Measurements from ENCODE around the gene MAPKAP1. TPM values are rescaled to one million over a fixed set of nuclear protein-coding genes. Genes with fewer than 3 reads are reported as not detected.

The MAPKAP1 gene
- polyA plus RNA-seq (2013), result 64.3 and 64.4 TPM in 2 replicates

DNA sequence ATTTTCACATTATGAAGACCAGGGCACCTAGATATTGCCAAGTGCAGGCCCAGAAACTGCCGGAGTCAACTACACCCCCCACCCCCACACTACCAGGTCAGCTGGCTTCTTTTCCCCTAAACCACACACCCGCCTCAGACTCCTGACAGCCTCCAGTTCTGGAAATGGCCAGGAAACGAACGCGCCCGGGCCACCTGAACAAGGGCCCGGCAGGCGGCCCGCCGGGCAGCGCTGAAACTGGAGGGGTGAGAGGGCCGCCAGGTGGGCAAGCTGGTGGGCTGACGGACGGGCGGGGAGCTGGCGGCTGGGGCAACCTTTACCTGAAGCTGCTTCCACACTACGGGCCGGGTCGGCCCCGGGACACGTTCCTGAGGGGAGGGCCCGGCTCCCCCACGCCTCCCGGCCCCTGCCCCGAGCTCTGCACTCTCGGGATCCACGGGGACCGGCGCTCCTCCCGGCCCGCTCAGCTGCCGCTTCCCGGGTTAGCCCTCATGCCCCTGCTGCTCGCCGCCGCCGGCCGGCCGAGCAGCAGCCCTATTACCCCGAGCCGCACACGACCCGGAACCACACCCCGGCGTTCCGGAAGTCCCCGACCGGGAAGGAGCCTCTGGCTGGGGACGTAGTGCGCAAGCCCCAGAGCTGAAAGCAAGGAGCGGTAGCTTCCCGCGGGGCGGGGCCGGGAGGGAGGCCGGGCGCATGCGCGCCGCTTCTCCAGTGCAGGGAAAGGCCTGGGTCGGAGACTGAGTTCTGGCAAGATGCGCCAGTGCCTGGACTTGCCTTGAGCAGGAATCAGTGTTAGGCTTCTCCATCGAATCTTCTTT, at the start of gene MAPKAP1:
TSS of gene MAPKAP1 (minus strand) at position 558 of the 821 bp plus-strand sequence. CDS start 34,634 bp downstream, outside the sequence.
- Histone ChIP-seq H3K9me3 (ENCODE audit: insufficient read depth, low read depth, low read length) (no peaks in the 10 kb centered on the region), H2AFZ (ENCODE audit: insufficient read depth, low read length, poor library complexity) (peak within 1 kb of the TSS; percentile 66), H2BK5ac (ENCODE audit: low read depth, low read length, poor library complexity) (peak within 1 kb of the TSS; percentile 39), H3K4me3 (ENCODE audit: low read depth, low read length) (peak within 1 kb of the TSS; percentile 95), H3K27me3 (ENCODE audit: insufficient read depth, low read length) (no peaks in the 10 kb centered on the region), H2AK5ac (ENCODE audit: low read length) (peak within 1 kb of the TSS; percentile 92), H3K79me1 (ENCODE audit: low read length) (peaks cover 9% of the 10 kb centered on the region), H4K12ac (ENCODE audit: low read depth, low read length) (peak within 1 kb of the TSS; percentile 98), H3K27ac (ENCODE audit: low read depth, low read length) (peak within 1 kb of the TSS; percentile 75), H3K9ac (ENCODE audit: low read length) (peak within 1 kb of the TSS; percentile 98), H2BK12ac (ENCODE audit: low read length) (no peak within 1 kb of the TSS), H3K18ac (ENCODE audit: low read length) (peak within 1 kb of the TSS; percentile 99), H4K91ac (ENCODE audit: low read depth, low read length) (peak within 1 kb of the TSS; percentile 93), H3K14ac (ENCODE audit: low read length) (peak within 1 kb of the TSS; percentile 99), H2BK120ac (ENCODE audit: insufficient read depth, low read length, poor library complexity) (peak within 1 kb of the TSS; percentile 90), H3K4ac (ENCODE audit: low read depth, low read length) (peak within 1 kb of the TSS; percentile 97), H3K79me2 (ENCODE audit: control insufficient read depth, insufficient read depth, low read length, poor library complexity) (peaks cover 6% of the 10 kb centered on the region), H4K8ac (ENCODE audit: low read depth, low read length) (peak within 1 kb of the TSS; percentile 99), H3K23ac (ENCODE audit: low read length) (no peak within 1 kb of the TSS), H3K4me2 (ENCODE audit: low read length) (peak within 1 kb of the TSS; percentile 94), H3K4me1 (ENCODE audit: control insufficient read depth in 1 of 2, insufficient read depth in 2 of 2, low read length in 2 of 2) (peaks cover 0 to 5% of the 10 kb centered on the region in 2 experiments), H3K36me3 (ENCODE audit: control insufficient read depth in 1 of 2, insufficient read depth in 2 of 2, low read length in 2 of 2) (no peaks in the 10 kb centered on the region)
- no CpG with 5 or more reads among the region's 63 CpGs for WGBS (ENCODE audit: extremely low coverage, insufficient coverage, insufficient read length)
- peak; percentile 98 to 99 for DNase-seq

DNA sequence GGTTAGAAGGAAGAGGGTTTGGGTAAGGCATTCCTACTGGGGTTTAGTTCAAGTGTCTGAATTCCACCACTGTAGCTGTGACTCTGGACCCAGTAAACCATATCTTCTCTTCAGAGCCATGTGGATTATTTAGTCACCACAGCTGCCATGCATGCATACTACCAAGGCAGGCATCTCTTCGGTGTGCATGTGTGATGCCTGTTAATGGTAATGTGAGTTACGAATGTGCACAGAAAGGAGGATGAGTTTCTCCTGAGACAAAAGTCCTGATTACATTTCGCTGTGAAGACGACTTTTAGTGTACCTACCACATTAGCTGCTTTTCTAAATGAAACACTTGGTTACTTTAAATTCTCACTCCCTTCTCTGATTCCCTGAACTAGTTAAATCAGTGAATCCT, 49.5 kb upstream of the MAPKAP1 start:
- Histone ChIP-seq H2BK12ac (ENCODE audit: low read length) (no peak overlapping the region), H3K14ac (ENCODE audit: low read length) (no peak overlapping the region), H3K4me2 (ENCODE audit: low read length) (no peak overlapping the region), H4K12ac (ENCODE audit: low read depth, low read length) (no peak overlapping the region), H4K8ac (ENCODE audit: low read depth, low read length) (no peak overlapping the region), H3K36me3 (ENCODE audit: control insufficient read depth in 1 of 2, insufficient read depth in 2 of 2, low read length in 2 of 2) (peaks cover 0 to 2% of the 10 kb centered on the region in 2 experiments), H2BK120ac (ENCODE audit: insufficient read depth, low read length, poor library complexity) (no peak overlapping the region), H3K27me3 (ENCODE audit: insufficient read depth, low read length) (no peaks in the 10 kb centered on the region), H2AFZ (ENCODE audit: insufficient read depth, low read length, poor library complexity) (no peak overlapping the region), H3K79me2 (ENCODE audit: control insufficient read depth, insufficient read depth, low read length, poor library complexity) (no peaks in the 10 kb centered on the region), H3K9me3 (ENCODE audit: insufficient read depth, low read depth, low read length) (no peaks in the 10 kb centered on the region), H3K4ac (ENCODE audit: low read depth, low read length) (no peak overlapping the region), H3K79me1 (ENCODE audit: low read length) (no peaks in the 10 kb centered on the region), H3K23ac (ENCODE audit: low read length) (no peak overlapping the region), H2AK5ac (ENCODE audit: low read length) (no peak overlapping the region), H4K91ac (ENCODE audit: low read depth, low read length) (no peak overlapping the region), H3K18ac (ENCODE audit: low read length) (no peak overlapping the region), H3K27ac (ENCODE audit: low read depth, low read length) (no peak overlapping the region), H3K4me3 (ENCODE audit: low read depth, low read length) (no peak overlapping the region), H2BK5ac (ENCODE audit: low read depth, low read length, poor library complexity) (no peak overlapping the region), H3K9ac (ENCODE audit: low read length) (no peak overlapping the region), H3K4me1 (ENCODE audit: control insufficient read depth in 1 of 2, insufficient read depth in 2 of 2, low read length in 2 of 2) (no peaks in the 10 kb centered on the region)
- no peak for DNase-seq
- WGBS (ENCODE audit: extremely low coverage, insufficient coverage, insufficient read length), result no CpG with 5 or more reads among the region's 4 CpGs

- no peak overlapping the region for H4K12ac ChIP-seq (ENCODE audit: low read depth, low read length)
- H3K14ac ChIP-seq (ENCODE audit: low read length), result no peak overlapping the region
- H3K27ac ChIP-seq (ENCODE audit: low read depth, low read length), result no peak overlapping the region
- no peaks in the 10 kb centered on the region for H3K79me1 ChIP-seq (ENCODE audit: low read length)
- peaks cover 0 to 2% of the 10 kb centered on the region in 2 experiments for H3K36me3 ChIP-seq (ENCODE audit: control insufficient read depth in 1 of 2, insufficient read depth in 2 of 2, low read length in 2 of 2)
- H2AFZ ChIP-seq (ENCODE audit: insufficient read depth, low read length, poor library complexity), result no peak overlapping the region
- no peak overlapping the region for H2BK120ac ChIP-seq (ENCODE audit: insufficient read depth, low read length, poor library complexity)
- H2AK5ac ChIP-seq (ENCODE audit: low read length), result no peak overlapping the region
- H3K18ac ChIP-seq (ENCODE audit: low read length), result no peak overlapping the region
- DNase-seq, result no peak
- no peaks in the 10 kb centered on the region for H3K79me2 ChIP-seq (ENCODE audit: control insufficient read depth, insufficient read depth, low read length, poor library complexity)
- H3K23ac ChIP-seq (ENCODE audit: low read length), result no peak overlapping the region
- no peak overlapping the region for H4K8ac ChIP-seq (ENCODE audit: low read depth, low read length)
- WGBS (ENCODE audit: extremely low coverage, insufficient coverage, insufficient read length), result 100% methylated on average over 1 of the region's 1 CpG
- no peaks in the 10 kb centered on the region for H3K4me1 ChIP-seq (ENCODE audit: control insufficient read depth in 1 of 2, insufficient read depth in 2 of 2, low read length in 2 of 2)
- H4K91ac ChIP-seq (ENCODE audit: low read depth, low read length), result no peak overlapping the region
- no peaks in the 10 kb centered on the region for H3K27me3 ChIP-seq (ENCODE audit: insufficient read depth, low read length)
- no peak overlapping the region for H3K9ac ChIP-seq (ENCODE audit: low read length)
- no peak overlapping the region for H3K4me3 ChIP-seq (ENCODE audit: low read depth, low read length)
- no peak overlapping the region for H2BK12ac ChIP-seq (ENCODE audit: low read length)
- H3K4ac ChIP-seq (ENCODE audit: low read depth, low read length), result no peak overlapping the region
- no peak overlapping the region for H2BK5ac ChIP-seq (ENCODE audit: low read depth, low read length, poor library complexity)
- no peak overlapping the region for H3K4me2 ChIP-seq (ENCODE audit: low read length)
- no peaks in the 10 kb centered on the region for H3K9me3 ChIP-seq (ENCODE audit: insufficient read depth, low read depth, low read length)
These were observed 48.3 kb upstream of the MAPKAP1 start for GRCh38 chr9:125755340-125755739.

- Histone ChIP-seq H2AK5ac (ENCODE audit: low read length) (no peak overlapping the region), H3K36me3 (ENCODE audit: control insufficient read depth in 1 of 2, insufficient read depth in 2 of 2, low read length in 2 of 2) (peaks cover 0 to 2% of the 10 kb centered on the region in 2 experiments), H2BK12ac (ENCODE audit: low read length) (no peak overlapping the region), H3K27ac (ENCODE audit: low read depth, low read length) (no peak overlapping the region), H3K79me1 (ENCODE audit: low read length) (no peaks in the 10 kb centered on the region), H4K91ac (ENCODE audit: low read depth, low read length) (no peak overlapping the region), H3K4ac (ENCODE audit: low read depth, low read length) (no peak overlapping the region), H3K4me1 (ENCODE audit: control insufficient read depth in 1 of 2, insufficient read depth in 2 of 2, low read length in 2 of 2) (no peaks in the 10 kb centered on the region), H4K12ac (ENCODE audit: low read depth, low read length) (no peak overlapping the region), H3K4me3 (ENCODE audit: low read depth, low read length) (no peak overlapping the region), H2AFZ (ENCODE audit: insufficient read depth, low read length, poor library complexity) (no peak overlapping the region), H3K23ac (ENCODE audit: low read length) (no peak overlapping the region), H3K9ac (ENCODE audit: low read length) (no peak overlapping the region), H2BK5ac (ENCODE audit: low read depth, low read length, poor library complexity) (no peak overlapping the region), H3K4me2 (ENCODE audit: low read length) (no peak overlapping the region), H3K14ac (ENCODE audit: low read length) (no peak overlapping the region), H3K9me3 (ENCODE audit: insufficient read depth, low read depth, low read length) (no peaks in the 10 kb centered on the region), H4K8ac (ENCODE audit: low read depth, low read length) (no peak overlapping the region), H3K79me2 (ENCODE audit: control insufficient read depth, insufficient read depth, low read length, poor library complexity) (no peaks in the 10 kb centered on the region), H3K18ac (ENCODE audit: low read length) (no peak overlapping the region), H2BK120ac (ENCODE audit: insufficient read depth, low read length, poor library complexity) (no peak overlapping the region), H3K27me3 (ENCODE audit: insufficient read depth, low read length) (no peaks in the 10 kb centered on the region)
- no peak for DNase-seq
- no CpG with 5 or more reads among the region's 2 CpGs for WGBS (ENCODE audit: extremely low coverage, insufficient coverage, insufficient read length)
These were observed 47.1 kb upstream of the MAPKAP1 start for GRCh38 chr9:125754096-125754495.

Data from trophoblast cell (in vitro differentiated cells and primary cell).